Measurements from ENCODE around the gene CAPN14.

GRCh38 chr2:31226266-31226665 is 9.0 kb upstream of the CAPN14 start:
- TF ChIP-seq CTCF (IDR thresholded peaks at IDR 0.05) (no peak), POLR2AphosphoS5 (IDR thresholded peaks at IDR 0.05; ENCODE audit: low read depth, low read length) (no peak), SIN3A (IDR thresholded peaks at IDR 0.05; ENCODE audit: borderline replicate concordance, insufficient read depth, low read depth, low read length) (no peak), TCF7L2 (IDR thresholded peaks at IDR 0.05; ENCODE audit: low read depth, low read length) (no peak), REST (IDR thresholded peaks at IDR 0.05; ENCODE audit: insufficient read depth in 1 of 2, low read depth in 2 of 2, low read length in 1 of 2) (no peak)

All from Panc1 (cell line).